Left lobe of liver (tissue), 2 donors: ENCODE data around the gene TRUB2. TPM values are rescaled to one million over a fixed set of nuclear protein-coding genes. Genes with fewer than 3 reads are reported as not detected.
A peak's percentile ranks its signal among the peaks of the same experiment; 100 is the strongest.

Experiments
- ATAC-seq: fragments of 200-7000 bp; cut with Tn5 transposase; one replicate; pipeline ENCODE4 v1.9.1; 2020; ENCODE audit warnings: mild to moderate bottlenecking, moderate library complexity
- DNase-seq: peaks from one replicate; pipeline ENCODE4 v3.0.0-alpha.2; 2020; ENCODE audit warnings: low spot score
- total RNA-seq: library from RNA; stranded (reverse); gene quantifications from one replicate; pipeline ENCODE4 v1.2.1, GENCODE V29; 2021
- donor health status: DM: no; HTN: no; CAD: no; lungs with moderate emphysema.
- donor health status: DM: no; HTN: yes; CAD: no.

TRUB2 gene
- total RNA-seq, 1 donor from 2014 or later, result 28.7 TPM

DNA sequence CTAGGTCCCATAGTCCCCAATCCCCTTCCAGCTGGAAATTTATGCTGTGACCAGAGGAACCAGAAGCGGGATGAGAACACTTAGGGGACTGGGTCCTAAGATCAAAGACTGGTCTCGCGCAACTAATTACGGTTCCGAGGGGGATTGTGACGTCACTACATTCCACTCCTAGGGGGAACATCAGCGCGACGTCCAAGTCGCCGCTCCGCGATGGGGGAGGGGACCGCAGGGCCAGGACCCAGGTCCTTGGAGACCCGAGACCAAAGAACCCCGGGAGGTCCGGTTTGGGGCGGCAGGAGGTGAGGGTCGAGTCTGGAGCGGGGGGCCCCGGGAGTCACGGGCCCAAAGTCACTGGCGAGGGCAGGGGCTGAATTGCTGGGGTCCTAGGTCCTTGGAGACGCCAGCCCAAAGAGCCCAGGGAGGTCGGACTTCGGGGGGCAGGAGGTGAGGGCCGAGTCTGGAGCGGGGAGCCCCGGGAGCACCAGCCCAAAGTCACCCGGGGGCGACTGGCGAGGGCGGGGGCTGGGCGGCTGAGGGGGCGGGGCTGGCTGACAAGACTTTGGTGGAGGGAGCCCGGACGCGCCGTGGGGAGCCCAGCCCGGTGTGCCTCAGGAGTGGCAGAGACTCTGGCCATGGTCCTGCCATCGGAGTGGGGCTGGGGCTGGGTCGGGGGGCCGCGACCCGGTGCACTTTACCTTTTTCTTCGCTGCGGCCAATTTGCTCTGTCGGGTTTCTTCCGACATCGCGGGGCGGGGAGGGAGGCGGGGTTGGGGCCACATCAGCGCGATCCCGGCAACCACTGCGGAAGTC lies 46.8 kb downstream of the TRUB2 start, which contains the start of gene GOLGA2:
TSS of gene GOLGA2 (minus strand) at position 810 of the 810 bp plus-strand sequence. CDS start at position 779, 31 bp downstream.
- no peak for DNase-seq
- peak; percentile 68 for ATAC-seq

DNA sequence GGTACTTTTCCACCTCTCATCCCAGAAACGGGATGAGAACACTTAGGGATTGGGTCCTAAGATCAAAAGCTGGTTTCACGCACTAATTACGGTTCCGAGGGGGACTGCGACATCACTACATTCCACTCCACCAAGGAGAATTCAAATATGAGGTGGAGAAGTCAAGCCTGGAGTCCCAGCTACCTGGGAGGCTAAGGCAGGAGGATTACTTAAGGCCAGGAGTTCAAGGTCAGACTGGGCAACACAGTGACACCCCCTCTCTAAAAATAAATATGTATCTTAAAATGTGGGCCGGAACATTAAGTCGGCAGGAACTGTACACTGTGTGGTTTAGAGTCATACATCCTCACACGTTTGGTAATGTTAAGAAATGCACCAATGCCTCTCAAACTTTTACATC lies 48.0 kb downstream of the TRUB2 start:
- ATAC-seq (no peak), DNase-seq (no peak)

DNA sequence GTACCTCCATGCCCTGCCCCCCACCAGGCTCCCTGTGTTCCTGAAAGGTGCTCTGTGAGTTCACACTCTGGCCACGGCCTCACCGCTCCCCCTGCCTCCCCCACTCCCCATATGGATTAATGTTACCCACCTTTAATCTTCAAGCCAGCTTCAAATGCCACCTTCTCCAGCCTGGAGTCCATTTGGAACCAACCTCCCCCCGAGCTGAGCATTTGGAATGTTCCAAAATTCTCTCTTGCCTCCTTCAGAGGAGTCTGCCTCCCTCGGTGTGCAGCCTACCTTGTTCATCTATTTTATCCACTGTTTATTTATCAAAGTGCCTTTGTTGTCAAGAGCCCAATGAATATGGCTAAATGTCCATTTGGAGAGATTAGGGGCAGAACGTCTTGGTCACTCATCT lies 50.7 kb downstream of the TRUB2 start:
- DNase-seq (no peak), ATAC-seq (no peak)

GRCh38 chr9:128271112-128271511 lies 51.1 kb downstream of the TRUB2 start:
- DNase-seq (no peak), ATAC-seq (no peak)

- DNase-seq, result no peak
- no peak for ATAC-seq
These were observed 55.2 kb downstream of the TRUB2 start for GRCh38 chr9:128266868-128267590.

DNA sequence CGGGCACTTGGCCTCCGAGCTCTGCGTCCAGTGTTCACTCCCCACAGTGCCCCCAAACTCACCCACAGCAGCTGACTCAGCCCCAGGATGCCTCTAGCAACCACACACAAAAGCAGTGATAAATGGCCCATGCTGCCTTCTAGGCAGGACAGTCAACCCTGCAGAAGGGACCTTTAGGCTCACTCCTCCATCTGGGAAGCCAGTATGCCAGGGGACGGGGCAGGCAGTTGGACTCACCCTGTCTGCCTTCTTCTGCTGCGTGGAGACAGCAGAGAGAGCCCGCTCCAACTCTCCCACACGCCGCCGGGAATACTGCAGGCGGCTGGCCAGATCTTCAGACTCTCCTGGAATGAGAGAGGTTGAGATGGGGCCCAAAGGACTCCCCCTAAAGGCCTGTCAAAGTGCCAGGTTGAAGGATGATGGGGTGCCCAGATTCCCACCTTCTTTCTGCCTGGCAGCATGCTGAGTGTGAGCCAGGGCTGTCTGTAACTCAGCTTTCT lies 56.8 kb downstream of the TRUB2 start:
- DNase-seq (no peak), ATAC-seq (no peak)

GRCh38 chr9:128262687-128263086 lies 59.6 kb downstream of the TRUB2 start:
- no peak for DNase-seq
- ATAC-seq, result no peak

DNA sequence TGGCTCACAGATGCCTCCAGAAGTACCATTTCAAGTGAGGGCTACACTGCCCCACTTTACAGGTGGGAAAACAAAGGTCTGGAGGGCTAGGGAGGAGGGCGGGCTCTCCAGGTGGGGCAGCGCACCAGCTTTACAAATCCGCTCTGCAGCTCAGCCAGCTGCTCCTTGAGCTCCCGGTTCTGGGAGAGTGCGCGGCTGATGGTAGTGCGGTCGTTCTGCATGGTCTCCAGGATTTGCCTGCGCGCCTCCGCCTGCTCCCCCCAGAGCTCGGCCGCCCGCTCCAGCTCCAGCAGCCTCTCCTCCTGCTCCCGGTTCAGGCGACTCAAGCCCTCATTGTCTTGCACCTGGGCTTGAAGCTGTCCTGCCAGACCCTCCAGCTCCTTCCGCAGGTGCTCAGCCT lies 61.9 kb downstream of the TRUB2 start:
- no peak for DNase-seq
- no peak for ATAC-seq

DNA sequence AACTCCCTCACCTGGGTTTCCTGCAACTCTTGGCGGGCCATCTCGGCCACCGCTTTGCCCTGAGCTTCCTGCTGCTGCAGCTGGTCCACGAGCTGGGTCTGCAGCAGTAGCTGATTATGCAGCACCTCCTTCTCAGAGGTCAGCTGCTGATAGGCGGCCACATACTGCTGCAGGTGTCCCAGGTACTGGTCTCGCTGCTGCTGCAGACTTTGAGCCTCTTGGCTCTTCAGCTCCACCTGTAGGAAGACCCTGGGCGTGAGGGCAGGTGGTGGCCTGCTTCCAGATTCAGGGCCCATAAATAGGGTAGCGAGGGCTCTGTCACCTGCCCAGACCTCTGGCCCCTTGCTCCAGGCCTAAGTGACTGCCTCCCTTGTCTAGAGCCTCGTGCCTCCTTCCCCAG lies 63.1 kb downstream of the TRUB2 start:
- DNase-seq (no peak), ATAC-seq (no peak)

GRCh38 chr9:128258326-128258725 lies 63.9 kb downstream of the TRUB2 start:
- no peak for DNase-seq
- no peak for ATAC-seq

DNA sequence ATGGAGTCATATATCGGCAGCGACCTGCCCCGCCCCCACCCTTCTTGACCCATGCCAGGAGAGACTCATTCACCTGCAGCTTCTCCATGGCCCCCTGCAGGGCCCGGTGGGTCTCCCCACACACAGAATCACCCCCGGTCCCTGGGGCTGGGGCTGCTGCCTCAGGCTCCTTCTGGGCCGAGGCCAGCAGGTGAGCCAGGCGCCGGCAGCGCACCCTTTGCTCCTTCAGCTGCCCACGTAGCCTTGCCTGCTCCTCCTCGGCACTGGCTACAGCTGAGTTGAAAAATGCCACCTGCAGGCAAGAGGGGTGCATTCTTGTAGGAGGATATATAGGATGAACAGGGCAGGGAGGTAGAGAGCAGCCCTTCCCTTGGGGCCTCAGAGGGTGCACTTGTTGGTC lies 64.3 kb downstream of the TRUB2 start:
- no peak for DNase-seq
- no peak for ATAC-seq

DNA sequence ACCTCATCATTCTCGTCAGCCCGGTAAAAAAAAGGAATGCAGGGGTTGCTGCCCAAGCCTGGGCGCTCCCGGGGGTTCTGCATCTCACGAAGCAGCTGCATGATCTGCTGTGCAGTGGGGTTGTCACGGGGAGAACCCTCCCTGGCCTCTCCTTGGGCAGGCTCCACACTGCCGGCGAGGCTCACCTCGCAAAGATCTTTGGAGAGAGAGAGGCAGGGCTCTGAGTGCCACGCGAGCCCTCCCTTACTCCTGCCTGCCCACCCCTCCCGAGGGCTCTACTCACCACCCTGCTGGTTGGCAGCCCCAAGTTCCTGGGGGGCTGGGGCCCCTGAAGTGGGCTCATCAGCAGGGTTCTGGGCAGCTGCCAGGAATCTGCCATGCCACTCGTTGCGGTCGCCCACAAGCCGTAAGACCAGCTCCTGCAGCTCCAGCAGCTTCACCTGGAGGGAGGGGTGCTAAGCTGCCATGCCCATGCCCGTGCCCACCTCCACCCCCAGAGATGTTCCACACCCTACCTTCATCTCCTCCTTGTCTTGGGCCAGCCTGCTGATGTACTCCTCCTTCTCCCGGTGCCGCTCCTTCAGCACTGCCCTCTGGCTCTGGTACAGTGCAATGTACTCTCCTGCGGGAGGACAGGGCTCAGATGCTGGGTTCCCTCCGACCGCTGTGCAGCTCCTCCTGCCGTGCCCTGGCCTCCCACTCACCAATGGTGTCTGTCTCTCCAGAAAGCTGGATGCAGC lies 65.0 kb downstream of the TRUB2 start:
- no peak for DNase-seq
- no peak for ATAC-seq

Other genes with a start within 250 kb of the TRUB2 start
- gene PTGES2, start 194.7 kb downstream of the TRUB2 start, total RNA-seq, result 35.8 TPM
- gene LCN2, start 173.0 kb downstream of the TRUB2 start, total RNA-seq, result 2.7 TPM
- gene BBLN, start 162.2 kb downstream of the TRUB2 start, total RNA-seq, result 20.8 TPM
- 28.1 TPM for gene CIZ1, start 130.9 kb downstream of the TRUB2 start, total RNA-seq
- gene DNM1, start 119.1 kb downstream of the TRUB2 start, total RNA-seq, result 3.7 TPM
- gene GOLGA2, start 46.4 kb downstream of the TRUB2 start, total RNA-seq, result 34.8 TPM
- gene SWI5, start 46.2 kb downstream of the TRUB2 start, total RNA-seq, result 17.8 TPM
- gene COQ4, start 392 bp upstream of the TRUB2 start, total RNA-seq, result 34.2 TPM
- 30.3 TPM for gene SLC27A4, start 18.1 kb upstream of the TRUB2 start, total RNA-seq
- 24.6 TPM for gene URM1, start 48.9 kb upstream of the TRUB2 start, total RNA-seq
- gene CERCAM, start 98.4 kb upstream of the TRUB2 start, total RNA-seq, result 1.0 TPM
- gene ODF2, start 133.6 kb upstream of the TRUB2 start, total RNA-seq, result 6.6 TPM
- gene GLE1, start 182.3 kb upstream of the TRUB2 start, total RNA-seq, result 12.3 TPM
- gene SPTAN1, start 230.1 kb upstream of the TRUB2 start, total RNA-seq, result 75.7 TPM